Neural cell (in vitro differentiated cells): Measurements from ENCODE around the gene LRCH1. TPM values are rescaled to one million over a fixed set of nuclear protein-coding genes. Genes with fewer than 3 reads are reported as not detected.

Experiments
- H2AFZ ChIP-seq: fragments of 200-600, 300-800 bp; sonication (generic), shearing (Covaris generic); 2 replicates; pipeline ENCODE4 v1.6.0; 2014; ENCODE audit warnings: low read depth, mild to moderate bottlenecking, antibody characterized with exemption, low read length, moderate library complexity
- H3F3A ChIP-seq: fragments of 200-600 bp; shearing (Covaris generic); 2 replicates; pipeline ENCODE4 v1.6.1; 2016; ENCODE audit warnings: mild to moderate bottlenecking, moderate library complexity, mixed read lengths, antibody characterized with exemption, low read length; ENCODE audit not compliant: insufficient read depth, poor library complexity, severe bottlenecking
- H3K27ac ChIP-seq: fragments of 200-600, 300-800 bp; sonication (generic), shearing (Covaris generic); 2 replicates; pipeline ENCODE4 v1.5.1; 2014; ENCODE audit warnings: mild to moderate bottlenecking, low read length, moderate library complexity
- H3K27me3 ChIP-seq: fragments of 300-800, 200-600 bp; sonication (generic), shearing (Covaris generic); 2 replicates; pipeline ENCODE4 v1.6.0; 2014; ENCODE audit warnings: mild to moderate bottlenecking, low read depth, low read length, moderate library complexity; ENCODE audit not compliant: insufficient read depth
- H3K36me3 ChIP-seq: fragments of 300-800, 200-600 bp; sonication (generic), shearing (Covaris generic); 2 replicates; pipeline ENCODE4 v1.5.1; 2014; ENCODE audit warnings: mild to moderate bottlenecking, antibody characterized with exemption, low read length, moderate library complexity; ENCODE audit not compliant: insufficient read depth
- H3K4me2 ChIP-seq: fragments of 300-800, 200-600 bp; sonication (generic), shearing (Covaris generic); 2 replicates; pipeline ENCODE4 v1.6.0; 2014; ENCODE audit warnings: mild to moderate bottlenecking, low read length
- H3K4me3 ChIP-seq: fragments of 300-800, 200-600 bp; sonication (generic), shearing (Covaris generic); 2 replicates; pipeline ENCODE4 v1.5.1; 2014; ENCODE audit warnings: mild to moderate bottlenecking, low read length, moderate library complexity
- H3K79me2 ChIP-seq: fragments of 200-600 bp; shearing (Covaris generic); replicated peaks from 2 replicates; pipeline ENCODE4 v1.6.0; 2014; ENCODE audit warnings: mild to moderate bottlenecking, low read length, moderate library complexity; ENCODE audit not compliant: insufficient read depth
- H3K9ac ChIP-seq: fragments of 300-800, 200-600 bp; sonication (generic), shearing (Covaris generic); 2 replicates; pipeline ENCODE4 v1.6.1; 2016; ENCODE audit warnings: mild to moderate bottlenecking, low read length, mixed read lengths
- H3K9me2 ChIP-seq: fragments of 200-600 bp; shearing (Covaris generic); 2 replicates; pipeline ENCODE4 v1.6.1; 2016; ENCODE audit warnings: mild to moderate bottlenecking, low read length, mixed read lengths; ENCODE audit not compliant: insufficient read depth
- H3K9me3 ChIP-seq: fragments of 200-600, 300-800 bp; sonication (generic), shearing (Covaris generic); 2 replicates; pipeline ENCODE4 v1.6.1; 2016; ENCODE audit warnings: mild to moderate bottlenecking, mixed run types, low read length, moderate library complexity, mixed read lengths
- H4K20me1 ChIP-seq: fragments of 200-600 bp; shearing (Covaris generic); 2 replicates; pipeline ENCODE4 v1.6.1; 2016; ENCODE audit warnings: mild to moderate bottlenecking, mixed run types; ENCODE audit not compliant: insufficient read depth
- EP300 ChIP-seq: fragments of 450-650 bp; conservative IDR thresholded peaks from 2 replicates; pipeline ENCODE4 v1.6.1; 2014; ENCODE audit warnings: antibody characterized with exemption, mild to moderate bottlenecking, moderate library complexity; ENCODE audit not compliant: poor library complexity, severe bottlenecking
- EZH2 ChIP-seq: fragments of 200-600, 300-800 bp; shearing (Covaris generic), sonication (generic); IDR thresholded peaks from 2 replicates; pipeline ENCODE4 v1.6.1; 2014; ENCODE audit warnings: antibody characterized with exemption, low read length, borderline replicate concordance, mild to moderate bottlenecking; ENCODE audit not compliant: insufficient read depth, poor library complexity, severe bottlenecking
- MXI1 ChIP-seq: fragments of 450-650 bp; conservative IDR thresholded peaks from 2 replicates; pipeline ENCODE4 v1.6.1; 2014; ENCODE audit warnings: antibody characterized with exemption, mild to moderate bottlenecking; ENCODE audit not compliant: poor library complexity, severe bottlenecking
- POLR2AphosphoS5 ChIP-seq: IDR thresholded peaks from 2 replicates; pipeline ENCODE4 v1.6.1; 2012
- RAD21 ChIP-seq: fragments of 450-650 bp; conservative IDR thresholded peaks from 2 replicates; pipeline ENCODE4 v1.6.1; 2014; ENCODE audit warnings: antibody characterized with exemption, mild to moderate bottlenecking, moderate library complexity
- REST ChIP-seq: IDR thresholded peaks from 2 replicates; pipeline ENCODE4 v1.6.1; 2012; ENCODE audit warnings: borderline replicate concordance
- SMC3 ChIP-seq: fragments of 450-650 bp; conservative IDR thresholded peaks from 2 replicates; pipeline ENCODE4 v1.6.1; 2014; ENCODE audit warnings: antibody characterized with exemption, mild to moderate bottlenecking, moderate library complexity; ENCODE audit not compliant: poor library complexity
- TAF1 ChIP-seq: IDR thresholded peaks from 2 replicates; pipeline ENCODE4 v1.6.1; 2012; ENCODE audit warnings: low read depth
- polyA plus RNA-seq: library from polyadenylated mRNA; depleted of rRNA; stranded (reverse); fragments of >200 nt; gene quantifications from 2 replicates; pipeline ENCODE4 v1.2.3, GENCODE V29; 2014
- TF ChIP-seq, protein P1 (sequence below): fragments of 450-650 bp; IDR thresholded peaks from 2 replicates; pipeline ENCODE4 v1.5.1; 2014; ENCODE audit warnings: antibody characterized with exemption, mild to moderate bottlenecking, moderate library complexity; ENCODE audit not compliant: poor library complexity, severe bottlenecking

Gene LRCH1
- polyA plus RNA-seq, 1 donor from 2014 or later, result 15.4 TPM

DNA sequence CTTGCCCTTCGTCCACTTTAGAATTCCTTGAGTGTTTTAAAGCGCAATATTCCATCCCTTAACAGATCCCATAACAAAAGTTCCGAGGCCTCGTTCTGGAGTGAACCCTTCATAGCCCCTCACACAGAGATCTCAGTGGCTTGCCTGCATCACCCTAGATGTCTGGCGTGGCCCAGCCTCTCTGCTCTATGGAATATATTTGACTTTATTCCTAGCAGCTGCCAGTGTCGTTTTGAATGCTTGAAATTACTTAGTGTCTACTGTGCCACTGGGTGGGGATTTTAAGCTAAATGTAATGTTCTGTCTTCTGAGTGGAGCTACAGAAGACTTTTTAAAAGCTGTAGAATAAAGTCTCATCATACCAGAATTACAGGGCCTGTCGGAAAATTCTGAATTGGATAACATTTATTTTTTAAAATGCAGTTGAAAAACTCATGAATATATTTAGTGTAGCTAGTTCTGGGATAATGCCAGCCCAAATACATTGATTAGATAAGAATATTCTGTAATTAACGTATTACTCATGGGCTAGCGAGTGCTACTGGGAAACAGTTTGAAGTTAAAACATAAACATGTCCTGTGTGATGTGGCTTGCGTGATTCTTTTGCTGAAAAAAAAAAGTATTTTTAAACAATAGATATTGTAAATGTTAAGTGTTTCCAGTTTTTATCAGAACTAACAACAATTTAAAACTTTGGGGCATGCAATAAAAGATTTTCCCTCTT, 132.2 kb downstream of the LRCH1 start:
- H3K79me2 ChIP-seq, result no peaks in the 10 kb centered on the region

DNA sequence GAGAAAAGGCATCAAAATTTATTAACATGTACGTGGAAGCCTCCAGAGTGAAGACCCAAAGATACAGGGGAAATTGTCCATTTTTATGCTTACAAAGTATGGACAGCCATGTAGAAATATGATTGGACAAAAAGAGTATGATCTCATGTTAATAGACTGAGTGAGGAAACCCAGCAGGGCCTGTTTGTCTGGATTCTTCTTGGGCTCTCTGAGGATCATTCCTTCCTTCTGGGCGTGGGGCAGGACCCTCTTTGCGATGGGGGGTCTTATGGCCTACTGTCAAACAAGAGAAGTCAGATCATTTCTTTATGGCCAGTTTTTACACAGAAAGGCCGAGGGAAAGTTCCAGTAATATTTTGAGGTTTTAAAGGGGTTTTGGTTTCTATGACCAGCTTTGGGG, 133.2 kb downstream of the LRCH1 start:
- H3K4me2 ChIP-seq, result no peak overlapping the region
- H3K4me3 ChIP-seq, result no peak overlapping the region
- no peaks in the 10 kb centered on the region for H3F3A ChIP-seq
- H3K27ac ChIP-seq, result no peak overlapping the region
- no peaks in the 10 kb centered on the region for H3K79me2 ChIP-seq
- TF ChIP-seq REST, result no peak
- no peaks in the 10 kb centered on the region for H3K27me3 ChIP-seq
- H3K9ac ChIP-seq, result no peak overlapping the region
- no peaks in the 10 kb centered on the region for H3K9me2 ChIP-seq
- H4K20me1 ChIP-seq, result no peaks in the 10 kb centered on the region
- H3K36me3 ChIP-seq, result no peaks in the 10 kb centered on the region
- H2AFZ ChIP-seq, result no peak overlapping the region
- H3K9me3 ChIP-seq, result no peaks in the 10 kb centered on the region

More for the DNA sequence above, 132.2 kb downstream of the LRCH1 start:
- no peaks in the 10 kb centered on the region for H3F3A ChIP-seq
- H3K4me2 ChIP-seq, result no peak overlapping the region
- no peaks in the 10 kb centered on the region for H3K9me3 ChIP-seq
- H4K20me1 ChIP-seq, result no peaks in the 10 kb centered on the region
- no peaks in the 10 kb centered on the region for H3K36me3 ChIP-seq
- no peak overlapping the region for H2AFZ ChIP-seq
- no peak overlapping the region for H3K9ac ChIP-seq
- no peaks in the 10 kb centered on the region for H3K27me3 ChIP-seq
- H3K27ac ChIP-seq, result no peak overlapping the region
- H3K9me2 ChIP-seq, result no peaks in the 10 kb centered on the region
- TF ChIP-seq, protein P1, sequence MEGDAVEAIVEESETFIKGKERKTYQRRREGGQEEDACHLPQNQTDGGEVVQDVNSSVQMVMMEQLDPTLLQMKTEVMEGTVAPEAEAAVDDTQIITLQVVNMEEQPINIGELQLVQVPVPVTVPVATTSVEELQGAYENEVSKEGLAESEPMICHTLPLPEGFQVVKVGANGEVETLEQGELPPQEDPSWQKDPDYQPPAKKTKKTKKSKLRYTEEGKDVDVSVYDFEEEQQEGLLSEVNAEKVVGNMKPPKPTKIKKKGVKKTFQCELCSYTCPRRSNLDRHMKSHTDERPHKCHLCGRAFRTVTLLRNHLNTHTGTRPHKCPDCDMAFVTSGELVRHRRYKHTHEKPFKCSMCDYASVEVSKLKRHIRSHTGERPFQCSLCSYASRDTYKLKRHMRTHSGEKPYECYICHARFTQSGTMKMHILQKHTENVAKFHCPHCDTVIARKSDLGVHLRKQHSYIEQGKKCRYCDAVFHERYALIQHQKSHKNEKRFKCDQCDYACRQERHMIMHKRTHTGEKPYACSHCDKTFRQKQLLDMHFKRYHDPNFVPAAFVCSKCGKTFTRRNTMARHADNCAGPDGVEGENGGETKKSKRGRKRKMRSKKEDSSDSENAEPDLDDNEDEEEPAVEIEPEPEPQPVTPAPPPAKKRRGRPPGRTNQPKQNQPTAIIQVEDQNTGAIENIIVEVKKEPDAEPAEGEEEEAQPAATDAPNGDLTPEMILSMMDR, result no peak
- no peak overlapping the region for H3K4me3 ChIP-seq

- no peaks in the 10 kb centered on the region for H3K9me3 ChIP-seq
- H3K9me2 ChIP-seq, result no peaks in the 10 kb centered on the region
- H3K27me3 ChIP-seq, result no peaks in the 10 kb centered on the region
- no peaks in the 10 kb centered on the region for H3F3A ChIP-seq
- no peak for TF ChIP-seq EP300
- TF ChIP-seq RAD21, result no peak
- no peak for TF ChIP-seq TAF1
- TF ChIP-seq, protein P1, result no peak
- no peak for TF ChIP-seq REST
- no peak for TF ChIP-seq MXI1
- TF ChIP-seq POLR2AphosphoS5, result no peak
- no peak for TF ChIP-seq SMC3
- no peak for TF ChIP-seq EZH2
- no peak overlapping the region for H3K4me2 ChIP-seq
- no peak overlapping the region for H2AFZ ChIP-seq
- H3K79me2 ChIP-seq, result no peaks in the 10 kb centered on the region
- no peaks in the 10 kb centered on the region for H4K20me1 ChIP-seq
- H3K36me3 ChIP-seq, result no peaks in the 10 kb centered on the region
- H3K27ac ChIP-seq, result no peak overlapping the region
- no peak overlapping the region for H3K4me3 ChIP-seq
- H3K9ac ChIP-seq, result no peak overlapping the region
These were observed 134.8 kb downstream of the LRCH1 start for GRCh38 chr13:46687810-46688209.
